Measurements from ENCODE around the gene FAM83E.

DNA sequence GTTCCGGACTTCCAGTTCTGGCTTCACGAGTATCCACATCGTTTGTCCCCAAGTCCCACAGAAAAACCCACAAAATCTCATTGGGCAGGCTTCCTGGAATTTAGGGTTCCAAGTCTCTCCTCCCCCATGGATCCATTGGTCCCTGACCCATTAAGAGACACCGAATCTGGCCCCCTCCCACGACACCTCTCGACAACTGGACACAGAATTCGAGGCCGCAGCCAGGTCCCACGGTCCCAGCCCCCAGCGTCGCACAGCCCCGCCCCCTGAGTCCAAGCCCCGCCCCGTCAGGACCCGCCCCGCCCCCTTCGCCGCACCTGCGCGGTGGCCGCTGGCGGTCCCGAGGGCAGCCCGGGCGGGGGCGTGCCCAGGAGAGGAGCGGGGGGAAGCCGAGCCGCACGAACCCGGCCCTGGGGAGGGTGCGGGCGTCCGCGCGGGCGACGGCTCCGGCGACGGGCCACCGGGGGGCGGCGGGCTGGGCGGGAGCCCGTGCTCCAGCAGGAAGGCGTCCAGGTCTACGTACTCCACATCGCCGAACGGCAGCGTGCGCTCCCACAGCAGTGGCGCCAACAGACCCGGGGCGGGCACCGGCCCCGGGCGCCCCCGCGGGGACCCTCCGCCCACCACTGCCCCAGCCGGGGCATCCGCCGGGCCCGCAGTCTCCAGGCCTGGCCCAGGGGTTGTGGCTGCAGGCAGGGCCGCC, 20.5 kb upstream of the FAM83E start:
- TF ChIP-seq CTCF (IDR thresholded peaks at IDR 0.05): no peak
- TF ChIP-seq EP300 (IDR thresholded peaks at IDR 0.05): no peak
- TF ChIP-seq POLR2A (IDR thresholded peaks at IDR 0.05; ENCODE audit: low read depth): no peak
